ENCODE results near the gene RHOF. TPM values are rescaled to one million over a fixed set of nuclear protein-coding genes. Genes with fewer than 3 reads are reported as not detected.

Gene RHOF
- total RNA-seq, 1 experiment from 2014 or later = 232 TPM

- ChIA-PET CTCF (no interaction called here), POLR2A (ENCODE audit: unreplicated experiment) (no interaction called here)
- DNase-seq (no peak), ATAC-seq (no peak)
- no TSS peak for BruUV-seq (replicated peaks)
- Histone ChIP-seq H4K20me1 (ENCODE audit: low read length) (no peaks in the 10 kb centered on the region), H3K27ac (ENCODE audit: low read length) (no peak overlapping the region), H3K9me3 (ENCODE audit: low read length) (no peaks in the 10 kb centered on the region), H3K9ac (ENCODE audit: low read length) (no peak overlapping the region), H3K4me1 (ENCODE audit: insufficient read depth, low read length) (peaks cover 17% of the 10 kb centered on the region), H3F3A (ENCODE audit: low read length, unreplicated experiment) (no peaks in the 10 kb centered on the region), H3K4me3 (ENCODE audit: low read length) (no peak overlapping the region), H3K36me3 (ENCODE audit: low read depth, low read length) (no peaks in the 10 kb centered on the region; the same call in 1 of the 2 replicates), H3K4me2 (ENCODE audit: low read length) (no peak overlapping the region), H3K9me2 (replicated peaks; ENCODE audit: low read length) (no peaks in the 10 kb centered on the region), H3K27me3 (ENCODE audit: low read length) (no peaks in the 10 kb centered on the region), H2AFZ (ENCODE audit: low read length) (no peak overlapping the region), H3K79me2 (ENCODE audit: low read length) (no peaks in the 10 kb centered on the region)
- intact Hi-C loops (cut with micrococcal nuclease) = no loop called here
- TF ChIP-seq EZH2 (IDR thresholded peaks at IDR 0.05; ENCODE audit: low read length, unreplicated experiment) = no peak
- TF ChIP-seq EZH2phosphoT487 (IDR thresholded peaks at IDR 0.05; ENCODE audit: borderline replicate concordance, low read length) = no peak
- no peak for TF ChIP-seq CTCF (conservative IDR thresholded peaks at IDR 0.05; ENCODE audit: low read depth, low read length)
These were observed 24.1 kb downstream of the RHOF start for GRCh38 chr12:121769297-121769830.

- CTCF ChIA-PET = no interaction called here
- Histone ChIP-seq H3K4me3 (ENCODE audit: low read length) (no peak overlapping the region), H3K9me3 (ENCODE audit: low read length) (no peaks in the 10 kb centered on the region), H4K20me1 (ENCODE audit: low read length) (no peaks in the 10 kb centered on the region), H3K4me1 (ENCODE audit: insufficient read depth, low read length) (peaks cover 9% of the 10 kb centered on the region), H3K4me2 (ENCODE audit: low read length) (no peak overlapping the region), H3K27ac (ENCODE audit: low read length) (no peak overlapping the region), H3K79me2 (ENCODE audit: low read length) (no peaks in the 10 kb centered on the region), H3K36me3 (ENCODE audit: low read depth, low read length) (no peaks in the 10 kb centered on the region; the same call in 1 of the 2 replicates), H2AFZ (ENCODE audit: low read length) (no peak overlapping the region), H3K9me2 (replicated peaks; ENCODE audit: low read length) (no peaks in the 10 kb centered on the region), H3K27me3 (ENCODE audit: low read length) (no peaks in the 10 kb centered on the region), H3K9ac (ENCODE audit: low read length) (no peak overlapping the region), H3F3A (ENCODE audit: low read length, unreplicated experiment) (no peaks in the 10 kb centered on the region)
- no peak for TF ChIP-seq EZH2phosphoT487 (IDR thresholded peaks at IDR 0.05; ENCODE audit: borderline replicate concordance, low read length)
- no peak for TF ChIP-seq EZH2 (IDR thresholded peaks at IDR 0.05; ENCODE audit: low read length, unreplicated experiment)
- no peak for TF ChIP-seq CTCF (conservative IDR thresholded peaks at IDR 0.05; ENCODE audit: low read depth, low read length)
- POLR2A ChIA-PET (ENCODE audit: unreplicated experiment) = no interaction called here
- ATAC-seq = no peak
- intact Hi-C loops (cut with micrococcal nuclease) = no loop called here
- DNase-seq = no peak
- BruUV-seq (replicated peaks) = no TSS peak
These were observed 25.9 kb downstream of the RHOF start for GRCh38 chr12:121767525-121768016.

- POLR2A ChIA-PET (ENCODE audit: unreplicated experiment) = interaction anchor here (0.6 kb wide), 2 partner anchors 18 to 27 kb away, joined by 4 to 13 read pairs; partner anchors contain the start of gene RHOF
- H3K36me3 ChIP-seq (ENCODE audit: low read depth, low read length) = no peaks in the 10 kb centered on the region; the same call in 1 of the 2 replicates
- H3F3A ChIP-seq (ENCODE audit: low read length, unreplicated experiment) = no peaks in the 10 kb centered on the region
- no peaks in the 10 kb centered on the region for H3K9me3 ChIP-seq (ENCODE audit: low read length)
- no peaks in the 10 kb centered on the region for H3K79me2 ChIP-seq (ENCODE audit: low read length)
- no peak overlapping the region for H3K4me3 ChIP-seq (ENCODE audit: low read length)
- H2AFZ ChIP-seq (ENCODE audit: low read length) = no peak overlapping the region
- peaks cover 9% of the 10 kb centered on the region for H3K4me1 ChIP-seq (ENCODE audit: insufficient read depth, low read length)
- H3K27me3 ChIP-seq (ENCODE audit: low read length) = no peaks in the 10 kb centered on the region
- H3K4me2 ChIP-seq (ENCODE audit: low read length) = no peak overlapping the region
- CTCF ChIA-PET = no interaction called here
- no peak for DNase-seq
- TF ChIP-seq CTCF (conservative IDR thresholded peaks at IDR 0.05; ENCODE audit: low read depth, low read length) (no peak), EZH2phosphoT487 (IDR thresholded peaks at IDR 0.05; ENCODE audit: borderline replicate concordance, low read length) (no peak), EZH2 (IDR thresholded peaks at IDR 0.05; ENCODE audit: low read length, unreplicated experiment) (no peak)
- H3K27ac ChIP-seq (ENCODE audit: low read length) = no peak overlapping the region
- H3K9me2 ChIP-seq (replicated peaks; ENCODE audit: low read length) = no peaks in the 10 kb centered on the region
- no TSS peak for BruUV-seq (replicated peaks)
- intact Hi-C loops (cut with micrococcal nuclease) = no loop called here
- no peaks in the 10 kb centered on the region for H4K20me1 ChIP-seq (ENCODE audit: low read length)
- H3K9ac ChIP-seq (ENCODE audit: low read length) = no peak overlapping the region
- no peak for ATAC-seq
These were observed 27.0 kb downstream of the RHOF start for GRCh38 chr12:121766290-121767039.

All from PC-3 (cell line).